WTC11 (cell line): ENCODE measurements around the gene TRNAU1AP. TPM values are rescaled to one million over a fixed set of nuclear protein-coding genes. Genes with fewer than 3 reads are reported as not detected.

Source experiments
- ATAC-seq: fragments of 200-7000 bp; cut with Tn5 transposase; 2 replicates; pipeline ENCODE4 v1.10.0; 2021; ENCODE audit warnings: mild to moderate bottlenecking, moderate library complexity
- CTCF ChIA-PET: fragments of 300-600 bp; sonication (Branson Sonifier 250); formaldehyde crosslinking; loops from one replicate; lab custom pipeline; 2021; ENCODE audit warnings: antibody characterized with exemption; lab: Charles Lee
- POLR2A ChIA-PET: fragments of 350-600 bp; sonication (Branson Sonifier 250); formaldehyde crosslinking; loops from one replicate; lab custom pipeline; 2021; ENCODE audit warnings: antibody characterized with exemption; lab: Charles Lee
- DNase-seq: peaks from one replicate; pipeline ENCODE4 v3.0.0; 2021; ENCODE audit warnings: low spot score
- H3K27ac Mint-ChIP-seq: 2 replicates; pipeline ENCODE4 v1.8.0; 2021; ENCODE audit warnings: mixed read lengths
- H3K27me3 Mint-ChIP-seq: 2 replicates; pipeline ENCODE4 v1.8.0; 2021; ENCODE audit warnings: low read depth, mild to moderate bottlenecking, moderate library complexity, mixed read lengths
- H3K36me3 Mint-ChIP-seq: 2 replicates; pipeline ENCODE4 v1.8.0; 2021; ENCODE audit warnings: mixed read lengths
- H3K4me1 Mint-ChIP-seq: 2 replicates; pipeline ENCODE4 v1.8.0; 2022; ENCODE audit warnings: mixed read lengths
- H3K4me3 Mint-ChIP-seq: 2 replicates; pipeline ENCODE4 v1.8.0; 2021; ENCODE audit warnings: mild to moderate bottlenecking, moderate library complexity, mixed read lengths
- H3K9me3 Mint-ChIP-seq: 2 replicates; pipeline ENCODE4 v1.8.0; 2021; ENCODE audit warnings: mixed read lengths
- ATF1 ChIP-seq: sonication (generic); formaldehyde crosslinking; IDR thresholded peaks from 2 replicates; pipeline ENCODE4 v1.8.1; 2023; ENCODE audit warnings: mild to moderate bottlenecking, moderate library complexity, missing genetic modification reagents
- EMX1 ChIP-seq: fragments of 250-450 bp; sonication (Bioruptor Pico); IDR thresholded peaks from 2 replicates; pipeline ENCODE4 v1.8.0; 2021; ENCODE audit warnings: mild to moderate bottlenecking
- ETV6 ChIP-seq: sonication (generic); formaldehyde crosslinking; IDR thresholded peaks from 2 replicates; pipeline ENCODE4 v1.8.1; 2022; ENCODE audit warnings: mild to moderate bottlenecking, missing genetic modification reagents
- FOXJ3 ChIP-seq: sonication (generic); formaldehyde crosslinking; IDR thresholded peaks from 2 replicates; pipeline ENCODE4 v1.9.0; 2021; ENCODE audit warnings: missing genetic modification reagents, mild to moderate bottlenecking, borderline replicate concordance
- HMGA2 ChIP-seq: fragments of 250-450 bp; sonication (Bioruptor Pico); IDR thresholded peaks from 2 replicates; pipeline ENCODE4 v1.4.0; 2021; ENCODE audit warnings: mild to moderate bottlenecking, moderate library complexity
- JAZF1 ChIP-seq: fragments of 250-450 bp; sonication (Bioruptor Pico); IDR thresholded peaks from 2 replicates; pipeline ENCODE4 v1.9.0; 2021; ENCODE audit warnings: moderate library complexity, mild to moderate bottlenecking, inconsistent platforms
- MYBL2 ChIP-seq: sonication (generic); formaldehyde crosslinking; IDR thresholded peaks from 2 replicates; pipeline ENCODE4 v1.8.1; 2023; ENCODE audit warnings: mild to moderate bottlenecking, moderate library complexity, missing genetic modification reagents
- RELA ChIP-seq: sonication (generic); formaldehyde crosslinking; IDR thresholded peaks from 2 replicates; pipeline ENCODE4 v1.8.1; 2022; ENCODE audit warnings: missing genetic modification reagents, mild to moderate bottlenecking, borderline replicate concordance
- TP53 ChIP-seq: sonication (generic); formaldehyde crosslinking; IDR thresholded peaks from 2 replicates; pipeline ENCODE4 v1.8.1; 2023; ENCODE audit warnings: mild to moderate bottlenecking, missing genetic modification reagents
- ZNF416 ChIP-seq: fragments of 250-450 bp; sonication (Bioruptor Pico); IDR thresholded peaks from 2 replicates; pipeline ENCODE4 v1.9.0; 2021; ENCODE audit warnings: mild to moderate bottlenecking, inconsistent platforms
- total RNA-seq: library from RNA; stranded (reverse); gene quantifications from 3 replicates; pipeline ENCODE4 v1.2.3, GENCODE V29; 2021
- TF ChIP-seq, protein P1 (sequence below): sonication (generic); formaldehyde crosslinking; IDR thresholded peaks from 2 replicates; pipeline ENCODE4 v1.8.0; 2022; ENCODE audit warnings: mild to moderate bottlenecking, missing genetic modification reagents
- TF ChIP-seq, protein P2 (sequence below): sonication (generic); formaldehyde crosslinking; IDR thresholded peaks from 2 replicates; pipeline ENCODE4 v1.8.0; 2022; ENCODE audit warnings: missing genetic modification reagents
- TF ChIP-seq, protein P3 (sequence below): sonication (generic); formaldehyde crosslinking; IDR thresholded peaks from 2 replicates; pipeline ENCODE4 v1.8.1; 2023; ENCODE audit warnings: mild to moderate bottlenecking, missing genetic modification reagents, moderate library complexity
- TF ChIP-seq, protein P4 (sequence below): fragments of 200-600 bp; IDR thresholded peaks from 2 replicates; pipeline ENCODE4 v1.8.0; 2022; ENCODE audit warnings: antibody characterized with exemption
- TF ChIP-seq, protein P5 (sequence below): fragments of 250-450 bp; sonication (Bioruptor Pico); IDR thresholded peaks from 2 replicates; pipeline ENCODE4 v2.1.2; 2022; ENCODE audit warnings: mild to moderate bottlenecking, moderate library complexity
- TF ChIP-seq, protein P6 (sequence below): fragments of 250-450 bp; sonication (Bioruptor Pico); IDR thresholded peaks from 2 replicates; pipeline ENCODE4 v1.9.0; 2021; ENCODE audit warnings: moderate library complexity, mild to moderate bottlenecking, inconsistent platforms, borderline replicate concordance
- TF ChIP-seq, protein P7 (sequence below): fragments of 250-450 bp; sonication (Bioruptor Pico); IDR thresholded peaks from 2 replicates; pipeline ENCODE4 v1.9.0; 2021; ENCODE audit warnings: mild to moderate bottlenecking
- TF ChIP-seq, protein P8 (sequence below): sonication (generic); formaldehyde crosslinking; IDR thresholded peaks from 2 replicates; pipeline ENCODE4 v1.8.0; 2022; ENCODE audit warnings: mild to moderate bottlenecking, missing genetic modification reagents
- TF ChIP-seq, protein P9 (sequence below): sonication (generic); formaldehyde crosslinking; IDR thresholded peaks from 2 replicates; pipeline ENCODE4 v1.8.1; 2022; ENCODE audit warnings: missing genetic modification reagents, borderline replicate concordance

Gene TRNAU1AP
- total RNA-seq, 1 experiment from 2014 or later, result 30.4 TPM

DNA sequence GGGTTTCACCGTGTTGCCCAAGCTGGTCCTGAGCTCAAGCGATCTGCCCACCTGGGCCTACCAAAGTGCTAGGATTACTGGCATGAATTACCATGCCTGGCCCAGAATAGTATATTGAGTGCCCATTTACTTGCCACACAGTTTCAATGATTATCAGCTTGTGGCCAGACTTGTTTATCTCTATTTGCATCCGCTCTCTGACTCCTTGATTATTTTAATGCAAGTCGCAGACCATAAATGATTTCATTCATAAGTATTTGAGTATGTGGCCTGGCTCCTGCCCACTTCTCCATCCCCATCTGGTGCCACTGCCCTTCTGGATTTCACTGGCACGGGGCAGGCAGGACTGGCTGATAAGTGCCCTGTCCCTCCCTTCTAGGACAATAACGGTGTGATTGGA, 18.2 kb upstream of the TRNAU1AP start (continued):
- TF ChIP-seq, protein P1, sequence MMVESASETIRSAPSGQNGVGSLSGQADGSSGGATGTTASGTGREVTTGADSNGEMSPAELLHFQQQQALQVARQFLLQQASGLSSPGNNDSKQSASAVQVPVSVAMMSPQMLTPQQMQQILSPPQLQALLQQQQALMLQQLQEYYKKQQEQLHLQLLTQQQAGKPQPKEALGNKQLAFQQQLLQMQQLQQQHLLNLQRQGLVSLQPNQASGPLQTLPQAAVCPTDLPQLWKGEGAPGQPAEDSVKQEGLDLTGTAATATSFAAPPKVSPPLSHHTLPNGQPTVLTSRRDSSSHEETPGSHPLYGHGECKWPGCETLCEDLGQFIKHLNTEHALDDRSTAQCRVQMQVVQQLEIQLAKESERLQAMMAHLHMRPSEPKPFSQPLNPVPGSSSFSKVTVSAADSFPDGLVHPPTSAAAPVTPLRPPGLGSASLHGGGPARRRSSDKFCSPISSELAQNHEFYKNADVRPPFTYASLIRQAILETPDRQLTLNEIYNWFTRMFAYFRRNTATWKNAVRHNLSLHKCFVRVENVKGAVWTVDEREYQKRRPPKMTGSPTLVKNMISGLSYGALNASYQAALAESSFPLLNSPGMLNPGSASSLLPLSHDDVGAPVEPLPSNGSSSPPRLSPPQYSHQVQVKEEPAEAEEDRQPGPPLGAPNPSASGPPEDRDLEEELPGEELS (CRISPR knock-in tag), result no peak
- TF ChIP-seq, protein P2, sequence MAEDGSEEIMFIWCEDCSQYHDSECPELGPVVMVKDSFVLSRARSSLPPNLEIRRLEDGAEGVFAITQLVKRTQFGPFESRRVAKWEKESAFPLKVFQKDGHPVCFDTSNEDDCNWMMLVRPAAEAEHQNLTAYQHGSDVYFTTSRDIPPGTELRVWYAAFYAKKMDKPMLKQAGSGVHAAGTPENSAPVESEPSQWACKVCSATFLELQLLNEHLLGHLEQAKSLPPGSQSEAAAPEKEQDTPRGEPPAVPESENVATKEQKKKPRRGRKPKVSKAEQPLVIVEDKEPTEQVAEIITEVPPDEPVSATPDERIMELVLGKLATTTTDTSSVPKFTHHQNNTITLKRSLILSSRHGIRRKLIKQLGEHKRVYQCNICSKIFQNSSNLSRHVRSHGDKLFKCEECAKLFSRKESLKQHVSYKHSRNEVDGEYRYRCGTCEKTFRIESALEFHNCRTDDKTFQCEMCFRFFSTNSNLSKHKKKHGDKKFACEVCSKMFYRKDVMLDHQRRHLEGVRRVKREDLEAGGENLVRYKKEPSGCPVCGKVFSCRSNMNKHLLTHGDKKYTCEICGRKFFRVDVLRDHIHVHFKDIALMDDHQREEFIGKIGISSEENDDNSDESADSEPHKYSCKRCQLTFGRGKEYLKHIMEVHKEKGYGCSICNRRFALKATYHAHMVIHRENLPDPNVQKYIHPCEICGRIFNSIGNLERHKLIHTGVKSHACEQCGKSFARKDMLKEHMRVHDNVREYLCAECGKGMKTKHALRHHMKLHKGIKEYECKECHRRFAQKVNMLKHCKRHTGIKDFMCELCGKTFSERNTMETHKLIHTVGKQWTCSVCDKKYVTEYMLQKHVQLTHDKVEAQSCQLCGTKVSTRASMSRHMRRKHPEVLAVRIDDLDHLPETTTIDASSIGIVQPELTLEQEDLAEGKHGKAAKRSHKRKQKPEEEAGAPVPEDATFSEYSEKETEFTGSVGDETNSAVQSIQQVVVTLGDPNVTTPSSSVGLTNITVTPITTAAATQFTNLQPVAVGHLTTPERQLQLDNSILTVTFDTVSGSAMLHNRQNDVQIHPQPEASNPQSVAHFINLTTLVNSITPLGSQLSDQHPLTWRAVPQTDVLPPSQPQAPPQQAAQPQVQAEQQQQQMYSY (CRISPR knock-in tag), result no peak
- TF ChIP-seq, protein P3, sequence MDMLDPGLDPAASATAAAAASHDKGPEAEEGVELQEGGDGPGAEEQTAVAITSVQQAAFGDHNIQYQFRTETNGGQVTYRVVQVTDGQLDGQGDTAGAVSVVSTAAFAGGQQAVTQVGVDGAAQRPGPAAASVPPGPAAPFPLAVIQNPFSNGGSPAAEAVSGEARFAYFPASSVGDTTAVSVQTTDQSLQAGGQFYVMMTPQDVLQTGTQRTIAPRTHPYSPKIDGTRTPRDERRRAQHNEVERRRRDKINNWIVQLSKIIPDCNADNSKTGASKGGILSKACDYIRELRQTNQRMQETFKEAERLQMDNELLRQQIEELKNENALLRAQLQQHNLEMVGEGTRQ, result no peak
- TF ChIP-seq, protein P4, sequence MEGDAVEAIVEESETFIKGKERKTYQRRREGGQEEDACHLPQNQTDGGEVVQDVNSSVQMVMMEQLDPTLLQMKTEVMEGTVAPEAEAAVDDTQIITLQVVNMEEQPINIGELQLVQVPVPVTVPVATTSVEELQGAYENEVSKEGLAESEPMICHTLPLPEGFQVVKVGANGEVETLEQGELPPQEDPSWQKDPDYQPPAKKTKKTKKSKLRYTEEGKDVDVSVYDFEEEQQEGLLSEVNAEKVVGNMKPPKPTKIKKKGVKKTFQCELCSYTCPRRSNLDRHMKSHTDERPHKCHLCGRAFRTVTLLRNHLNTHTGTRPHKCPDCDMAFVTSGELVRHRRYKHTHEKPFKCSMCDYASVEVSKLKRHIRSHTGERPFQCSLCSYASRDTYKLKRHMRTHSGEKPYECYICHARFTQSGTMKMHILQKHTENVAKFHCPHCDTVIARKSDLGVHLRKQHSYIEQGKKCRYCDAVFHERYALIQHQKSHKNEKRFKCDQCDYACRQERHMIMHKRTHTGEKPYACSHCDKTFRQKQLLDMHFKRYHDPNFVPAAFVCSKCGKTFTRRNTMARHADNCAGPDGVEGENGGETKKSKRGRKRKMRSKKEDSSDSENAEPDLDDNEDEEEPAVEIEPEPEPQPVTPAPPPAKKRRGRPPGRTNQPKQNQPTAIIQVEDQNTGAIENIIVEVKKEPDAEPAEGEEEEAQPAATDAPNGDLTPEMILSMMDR, result no peak
- TF ChIP-seq, protein P5, sequence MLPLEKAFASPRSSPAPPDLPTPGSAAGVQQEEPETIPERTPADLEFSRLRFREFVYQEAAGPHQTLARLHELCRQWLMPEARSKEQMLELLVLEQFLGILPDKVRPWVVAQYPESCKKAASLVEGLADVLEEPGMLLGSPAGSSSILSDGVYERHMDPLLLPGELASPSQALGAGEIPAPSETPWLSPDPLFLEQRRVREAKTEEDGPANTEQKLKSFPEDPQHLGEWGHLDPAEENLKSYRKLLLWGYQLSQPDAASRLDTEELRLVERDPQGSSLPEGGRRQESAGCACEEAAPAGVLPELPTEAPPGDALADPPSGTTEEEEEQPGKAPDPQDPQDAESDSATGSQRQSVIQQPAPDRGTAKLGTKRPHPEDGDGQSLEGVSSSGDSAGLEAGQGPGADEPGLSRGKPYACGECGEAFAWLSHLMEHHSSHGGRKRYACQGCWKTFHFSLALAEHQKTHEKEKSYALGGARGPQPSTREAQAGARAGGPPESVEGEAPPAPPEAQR (CRISPR knock-in tag), result no peak
- TF ChIP-seq, protein P6, sequence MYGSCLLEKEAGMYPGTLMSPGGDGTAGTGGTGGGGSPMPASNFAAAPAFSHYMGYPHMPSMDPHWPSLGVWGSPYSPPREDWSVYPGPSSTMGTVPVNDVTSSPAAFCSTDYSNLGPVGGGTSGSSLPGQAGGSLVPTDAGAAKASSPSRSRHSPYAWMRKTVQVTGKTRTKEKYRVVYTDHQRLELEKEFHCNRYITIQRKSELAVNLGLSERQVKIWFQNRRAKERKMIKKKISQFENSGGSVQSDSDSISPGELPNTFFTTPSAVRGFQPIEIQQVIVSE (CRISPR knock-in tag), result no peak
- no peak; the same call in 1 of the 2 replicates for TF ChIP-seq ATF1
- TF ChIP-seq, protein P7, sequence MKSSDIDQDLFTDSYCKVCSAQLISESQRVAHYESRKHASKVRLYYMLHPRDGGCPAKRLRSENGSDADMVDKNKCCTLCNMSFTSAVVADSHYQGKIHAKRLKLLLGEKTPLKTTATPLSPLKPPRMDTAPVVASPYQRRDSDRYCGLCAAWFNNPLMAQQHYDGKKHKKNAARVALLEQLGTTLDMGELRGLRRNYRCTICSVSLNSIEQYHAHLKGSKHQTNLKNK (CRISPR knock-in tag), result no peak

DNA sequence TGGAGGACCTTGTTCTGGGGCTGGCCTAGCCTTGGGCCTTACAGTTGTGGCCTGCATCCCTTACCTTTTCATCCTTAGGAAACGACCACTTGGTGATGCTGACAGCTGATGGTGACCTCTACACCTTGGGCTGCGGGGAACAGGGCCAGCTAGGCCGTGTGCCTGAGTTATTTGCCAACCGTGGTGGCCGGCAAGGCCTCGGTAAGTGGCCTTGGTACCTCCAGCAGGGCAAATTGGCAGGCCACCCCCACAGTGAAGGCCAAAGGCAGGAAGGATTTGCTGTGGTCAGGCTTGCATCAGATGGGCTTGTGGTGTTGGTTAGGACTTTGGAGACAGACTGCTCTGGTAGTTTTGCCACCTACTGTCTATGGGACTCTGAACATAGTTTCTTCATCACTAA, 17.7 kb upstream of the TRNAU1AP start:
- no peaks in the 10 kb centered on the region for H3K27me3 Mint-ChIP-seq
- ChIA-PET CTCF (no interaction called here), POLR2A (no interaction called here)
- H3K27ac Mint-ChIP-seq, result no peak overlapping the region
- peaks cover 55% of the 10 kb centered on the region for H3K36me3 Mint-ChIP-seq
- H3K9me3 Mint-ChIP-seq, result no peaks in the 10 kb centered on the region
- DNase-seq, result no peak
- no peak overlapping the region for H3K4me3 Mint-ChIP-seq
- H3K4me1 Mint-ChIP-seq, result no peaks in the 10 kb centered on the region
- no peak for ATAC-seq
- TF ChIP-seq, protein P7 (CRISPR knock-in tag), result no peak
- TF ChIP-seq JAZF1 (CRISPR knock-in tag) (no peak), TP53 (CRISPR knock-in tag) (no peak), RELA (no peak), EMX1 (CRISPR knock-in tag) (no peak), ETV6 (CRISPR knock-in tag) (no peak), MYBL2 (CRISPR knock-in tag) (no peak), FOXJ3 (CRISPR knock-in tag) (no peak), HMGA2 (CRISPR knock-in tag) (no peak), ZNF416 (CRISPR knock-in tag) (no peak)
- TF ChIP-seq, protein P8, sequence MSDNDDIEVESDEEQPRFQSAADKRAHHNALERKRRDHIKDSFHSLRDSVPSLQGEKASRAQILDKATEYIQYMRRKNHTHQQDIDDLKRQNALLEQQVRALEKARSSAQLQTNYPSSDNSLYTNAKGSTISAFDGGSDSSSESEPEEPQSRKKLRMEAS (CRISPR knock-in tag), result no peak
- TF ChIP-seq, protein P9, sequence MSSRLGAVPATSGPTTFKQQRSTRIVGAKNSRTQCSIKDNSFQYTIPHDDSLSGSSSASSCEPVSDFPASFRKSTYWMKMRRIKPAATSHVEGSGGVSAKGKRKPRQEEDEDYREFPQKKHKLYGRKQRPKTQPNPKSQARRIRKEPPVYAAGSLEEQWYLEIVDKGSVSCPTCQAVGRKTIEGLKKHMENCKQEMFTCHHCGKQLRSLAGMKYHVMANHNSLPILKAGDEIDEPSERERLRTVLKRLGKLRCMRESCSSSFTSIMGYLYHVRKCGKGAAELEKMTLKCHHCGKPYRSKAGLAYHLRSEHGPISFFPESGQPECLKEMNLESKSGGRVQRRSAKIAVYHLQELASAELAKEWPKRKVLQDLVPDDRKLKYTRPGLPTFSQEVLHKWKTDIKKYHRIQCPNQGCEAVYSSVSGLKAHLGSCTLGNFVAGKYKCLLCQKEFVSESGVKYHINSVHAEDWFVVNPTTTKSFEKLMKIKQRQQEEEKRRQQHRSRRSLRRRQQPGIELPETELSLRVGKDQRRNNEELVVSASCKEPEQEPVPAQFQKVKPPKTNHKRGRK (CRISPR knock-in tag), result no peak
